H1 (cell line): Measurements from ENCODE around the gene TEX14. TPM values are rescaled to one million over a fixed set of nuclear protein-coding genes. Genes with fewer than 3 reads are reported as not detected.

Experiments
- BACH1 ChIP-seq: IDR thresholded peaks from 2 replicates; pipeline ENCODE4 v1.6.1; 2012; ENCODE audit warnings: low read length, improper control_type of control experiment
- BRCA1 ChIP-seq: IDR thresholded peaks from 2 replicates; pipeline ENCODE4 v1.6.1; 2012; ENCODE audit warnings: low read depth, low read length, improper control_type of control experiment
- CHD7 ChIP-seq: fragments of 300-600 bp; sonication (generic); IDR thresholded peaks from 2 replicates; pipeline ENCODE4 v1.7.1; 2012; ENCODE audit warnings: low read length, moderate library complexity, mild to moderate bottlenecking, inconsistent platforms; ENCODE audit not compliant: insufficient replicate concordance
- PHF8 ChIP-seq: fragments of 200-600 bp; sonication (generic); conservative IDR thresholded peaks from 2 replicates; pipeline ENCODE4 v1.7.1; 2012; ENCODE audit warnings: low read depth, mild to moderate bottlenecking, inconsistent platforms, low read length, moderate library complexity
- SAP30 ChIP-seq: fragments of 300-600 bp; sonication (generic); IDR thresholded peaks from 2 replicates; pipeline ENCODE4 v1.7.1; 2012; ENCODE audit warnings: low read length, moderate library complexity, mild to moderate bottlenecking, inconsistent platforms; ENCODE audit not compliant: insufficient read depth, insufficient replicate concordance
- SP1 ChIP-seq: IDR thresholded peaks from 2 replicates; pipeline ENCODE4 v1.6.1; 2011; ENCODE audit warnings: low read depth, low read length
- SUZ12 ChIP-seq: fragments of 200-600 bp; sonication (generic); IDR thresholded peaks from 2 replicates; pipeline ENCODE4 v1.6.1; 2012; ENCODE audit warnings: mild to moderate bottlenecking, inconsistent platforms, low read length, moderate library complexity, mixed read lengths
- polyA plus RNA-seq, 7 experiments: library from polyadenylated mRNA; depleted of rRNA in 3 of 7; stranded (reverse) in 5 of 7; unstranded in 2 of 7; fragments of >200 nt in 5 of 7; fragments of 200-250 nt in 2 of 7; gene quantifications; 1 replicate in 5 of 7; 2 replicates in 1 of 7; 4 replicates in 1 of 7; pipeline versions ENCODE4 v1.2.1 to v1.2.3, GENCODE V29; 2011 to 2013; ENCODE audit warnings: missing spikeins in 2 of 7, mixed read lengths in 2 of 7
- total RNA-seq: library from RNA; stranded (reverse); fragmentation: NEBNext Ultra II Directional; extraction: Animal tissue kit (Norgen Biotek cat#: 25700); gene quantifications from 2 replicates; pipeline ENCODE4 v1.2.1, GENCODE V29; 2021

The TEX14 gene
- total and polyA plus RNA-seq, 2 of the 8 experiments (the other 6 are each of a cell fraction or from before 2014, with no cell fraction given): 0.83 to 2.5 TPM

GRCh38 chr17:58734811-58735210, 43.0 kb upstream of the TEX14 start (continued):
- no peak for TF ChIP-seq PHF8
- TF ChIP-seq BRCA1: no peak
- no peak for TF ChIP-seq SAP30
- TF ChIP-seq BACH1: no peak
- no peak for TF ChIP-seq SUZ12
- TF ChIP-seq SP1: no peak
- no peak for TF ChIP-seq CHD7
